ENCODE data around the gene ACAA2.

GRCh38 chr18:49845629-49846360, 32.5 kb upstream of the ACAA2 start:
- TF ChIP-seq CTCF (IDR thresholded peaks at IDR 0.05; ENCODE audit: insufficient read depth, low read length) (no peak), POLR2AphosphoS5 (IDR thresholded peaks at IDR 0.05; ENCODE audit: low read depth) (no peak), REST (IDR thresholded peaks at IDR 0.05; ENCODE audit: insufficient replicate concordance, low read depth) (no peak), SPI1 (IDR thresholded peaks at IDR 0.05; ENCODE audit: borderline replicate concordance, low read depth) (no peak), GABPA (IDR thresholded peaks at IDR 0.05; ENCODE audit: low read depth) (no peak)
